H1 (cell line): Measurements from ENCODE around the gene MYO5B. TPM values are rescaled to one million over a fixed set of nuclear protein-coding genes. Genes with fewer than 3 reads are reported as not detected.
A peak's percentile ranks its signal among the peaks of the same experiment; 100 is the strongest.

ENCODE experiments used
- CTCF ChIA-PET: fragments of 300-600 bp; sonication (Branson Sonifier 250); formaldehyde crosslinking; loops from one replicate; lab custom pipeline; 2021; ENCODE audit not compliant: partially characterized antibody; lab: Charles Lee
- POLR2A ChIA-PET: fragments of 300-600 bp; sonication (Branson Sonifier 250); formaldehyde crosslinking; loops from one replicate; lab custom pipeline; 2021; ENCODE audit warnings: inconsistent platforms; ENCODE audit not compliant: partially characterized antibody; lab: Charles Lee
- DNase-seq, 2 experiments: peaks; one replicate each; pipeline versions ENCODE4 v3.0.0 to v3.0.0-alpha.2; 2010 to 2022; ENCODE audit warnings: low spot score in 2 of 2, low read depth in 1 of 2, mixed read lengths in 1 of 2
- FAIRE-seq: peaks from 2 replicates; lab custom pipeline; 2011; peaks lifted over from hg19 to GRCh38; lab: Jason Lieb, UNC
- H2AFZ ChIP-seq: 2 replicates; pipeline ENCODE4 v1.8.1; 2012; ENCODE audit warnings: low read length, inconsistent platforms
- H2AK5ac ChIP-seq: 2 replicates; pipeline ENCODE4 v1.6.1; 2013; ENCODE audit warnings: low read depth, low read length
- H2BK120ac ChIP-seq: replicated peaks from 2 replicates; pipeline ENCODE3; 2013; ENCODE audit warnings: low read depth, low read length, inconsistent platforms
- H2BK12ac ChIP-seq: 2 replicates; pipeline ENCODE4 v1.6.1; 2013; ENCODE audit warnings: low read depth, low read length
- H2BK15ac ChIP-seq: 2 replicates; pipeline ENCODE4 v1.6.1; 2013; ENCODE audit warnings: low read length
- H2BK20ac ChIP-seq: 2 replicates; pipeline ENCODE4 v1.6.1; 2013; ENCODE audit warnings: low read length
- H2BK5ac ChIP-seq: 2 replicates; pipeline ENCODE4 v1.6.1; 2013; ENCODE audit warnings: low read depth, low read length
- H3K14ac ChIP-seq: 2 replicates; pipeline ENCODE4 v1.6.1; 2013; ENCODE audit warnings: inconsistent platforms; ENCODE audit not compliant: insufficient read length
- H3K18ac ChIP-seq: 2 replicates; pipeline ENCODE4 v1.6.1; 2013; ENCODE audit warnings: low read length; ENCODE audit errors: extremely low read depth
- H3K23ac ChIP-seq: 2 replicates; pipeline ENCODE4 v1.6.1; 2013; ENCODE audit warnings: inconsistent platforms; ENCODE audit not compliant: insufficient read length
- H3K23me2 ChIP-seq: 2 replicates; pipeline ENCODE4 v1.6.1; 2013; ENCODE audit warnings: low read depth, low read length
- H3K27ac ChIP-seq: 2 replicates; pipeline ENCODE4 v1.6.1; 2011; ENCODE audit warnings: low read depth, low read length, inconsistent platforms
- H3K27me3 ChIP-seq, 4 experiments: replicated peaks in 1 of 4; 1 replicate in 1 of 4; 2 replicates in 3 of 4; pipeline versions ENCODE4 v1.6.1 to v1.8.1; 2011 to 2013; ENCODE audit warnings: low read length in 3 of 4, mild to moderate bottlenecking in 3 of 4, inconsistent platforms in 2 of 4, mixed read lengths in 2 of 4, moderate library complexity in 1 of 4; ENCODE audit not compliant: control insufficient read depth in 3 of 4, insufficient read depth in 3 of 4; ENCODE audit errors: extremely low read depth in 1 of 4
- H3K36me3 ChIP-seq, 4 experiments: 2 replicates each; pipeline versions ENCODE4 v1.6.1 to v1.8.1; 2011 to 2013; ENCODE audit warnings: mild to moderate bottlenecking in 4 of 4, low read length in 3 of 4, moderate library complexity in 2 of 4, control low read depth in 1 of 4, inconsistent platforms in 1 of 4; ENCODE audit not compliant: insufficient read depth in 4 of 4, control insufficient read depth in 2 of 4
- H3K4ac ChIP-seq: replicated peaks from 2 replicates; pipeline ENCODE3; 2013; ENCODE audit warnings: low read length, low read depth, mixed read lengths, inconsistent platforms; ENCODE audit not compliant: insufficient read length
- H3K4me1 ChIP-seq, 4 experiments: replicated peaks in 1 of 4; 1 replicate in 1 of 4; 2 replicates in 3 of 4; pipeline versions ENCODE4 v1.6.1 to v1.8.1; 2011 to 2013; ENCODE audit warnings: low read length in 3 of 4, inconsistent platforms in 2 of 4, mixed read lengths in 1 of 4; ENCODE audit not compliant: insufficient read depth in 4 of 4, control insufficient read depth in 3 of 4
- H3K4me2 ChIP-seq, 2 experiments: 2 replicates each; pipeline versions ENCODE4 v1.6.1 to v1.8.1; 2011 to 2013; ENCODE audit warnings: low read depth in 2 of 2, low read length in 2 of 2, control low read depth in 1 of 2, inconsistent platforms in 1 of 2, mild to moderate bottlenecking in 1 of 2; ENCODE audit not compliant: insufficient read depth in 1 of 2
- H3K4me3 ChIP-seq, 4 experiments: fragments of 200-600, 300-600 bp in 1 of 4; sonication (generic), shearing (Covaris generic), sonication (Bioruptor Twin) in 1 of 4; 2 replicates each; pipeline versions ENCODE4 v1.5.1 to v1.8.1; 2011 to 2016; ENCODE audit warnings: low read length in 4 of 4, low read depth in 3 of 4, control low read depth in 2 of 4, inconsistent platforms in 2 of 4, mild to moderate bottlenecking in 2 of 4, mixed read lengths in 1 of 4, moderate library complexity in 1 of 4; ENCODE audit not compliant: insufficient read depth in 2 of 4; ENCODE audit errors: extremely low read depth in 1 of 4
- H3K56ac ChIP-seq: replicated peaks from 2 replicates; pipeline ENCODE3; 2013; ENCODE audit warnings: low read depth, mild to moderate bottlenecking, mixed read lengths, low read length, inconsistent platforms; ENCODE audit not compliant: insufficient read length
- H3K79me1 ChIP-seq: 2 replicates; pipeline ENCODE4 v1.6.1; 2013; ENCODE audit warnings: low read depth, low read length, control low read depth
- H3K79me2 ChIP-seq, 2 experiments: 2 replicates each; pipeline versions ENCODE4 v1.6.1 to v1.8.1; 2012 to 2013; ENCODE audit warnings: low read length in 2 of 2, mild to moderate bottlenecking in 2 of 2, inconsistent platforms in 1 of 2; ENCODE audit not compliant: insufficient read depth in 2 of 2, control insufficient read depth in 1 of 2
- H3K9ac ChIP-seq, 4 experiments: replicated peaks in 1 of 4; 1 replicate in 1 of 4; 2 replicates in 3 of 4; pipeline versions ENCODE4 v1.6.1 to v1.8.1; 2011 to 2013; ENCODE audit warnings: low read depth in 3 of 4, low read length in 3 of 4, control low read depth in 2 of 4, mild to moderate bottlenecking in 2 of 4, moderate library complexity in 2 of 4, inconsistent platforms in 1 of 4; ENCODE audit errors: extremely low read depth in 1 of 4
- H3K9me3 ChIP-seq, 2 experiments: 2 replicates each; pipeline versions ENCODE4 v1.6.1 to v1.8.1; 2012 to 2013; ENCODE audit warnings: mild to moderate bottlenecking in 2 of 2, moderate library complexity in 2 of 2, control low read depth in 1 of 2, inconsistent platforms in 1 of 2, low read depth in 1 of 2, low read length in 1 of 2, mixed read lengths in 1 of 2; ENCODE audit not compliant: insufficient read depth in 2 of 2
- H4K20me1 ChIP-seq, 2 experiments: replicated peaks in 1 of 2; 2 replicates each; pipeline versions ENCODE3 to v1.8.1; 2011 to 2013; ENCODE audit warnings: inconsistent platforms in 2 of 2, low read length in 2 of 2, mild to moderate bottlenecking in 1 of 2; ENCODE audit not compliant: insufficient read depth in 2 of 2, control insufficient read depth in 1 of 2
- H4K5ac ChIP-seq: 2 replicates; pipeline ENCODE4 v1.6.1; 2013; ENCODE audit warnings: low read length, low read depth, mixed read lengths, inconsistent platforms; ENCODE audit not compliant: insufficient read length
- H4K8ac ChIP-seq: 2 replicates; pipeline ENCODE4 v1.8.0; 2013; ENCODE audit warnings: mild to moderate bottlenecking, moderate library complexity, low read length, inconsistent platforms; ENCODE audit not compliant: insufficient read depth; ENCODE audit errors: extremely low read depth
- H4K91ac ChIP-seq: replicated peaks from 2 replicates; pipeline ENCODE3; 2013; ENCODE audit warnings: low read length, mixed read lengths, inconsistent platforms; ENCODE audit not compliant: insufficient read length
- ASH2L ChIP-seq: fragments of 200-600, 300-600 bp; sonication (generic); IDR thresholded peaks from one replicate; pipeline ENCODE4 v1.7.1; 2017; ENCODE audit warnings: low read length
- CHD1 ChIP-seq: IDR thresholded peaks from 2 replicates; pipeline ENCODE4 v1.6.1; 2012; ENCODE audit warnings: low read depth, low read length, improper control_type of control experiment
- CREB1 ChIP-seq: IDR thresholded peaks from 2 replicates; pipeline ENCODE4 v1.6.1; 2012; ENCODE audit warnings: inconsistent platforms
- FOSL1 ChIP-seq: IDR thresholded peaks from 2 replicates; pipeline ENCODE4 v1.6.1; 2011; ENCODE audit warnings: mild to moderate bottlenecking, low read depth, low read length, moderate library complexity; ENCODE audit not compliant: insufficient read depth
- GABPA ChIP-seq: IDR thresholded peaks from 2 replicates; pipeline ENCODE4 v1.6.1; 2011; ENCODE audit warnings: mild to moderate bottlenecking, low read length, moderate library complexity, borderline replicate concordance; ENCODE audit not compliant: insufficient read depth
- KDM4A ChIP-seq: IDR thresholded peaks from one replicate; pipeline ENCODE4 v1.7.1; 2012; ENCODE audit warnings: low read depth, mild to moderate bottlenecking, moderate library complexity, low read length, inconsistent platforms; ENCODE audit not compliant: severe bottlenecking
- POLR2AphosphoS5 ChIP-seq: IDR thresholded peaks from 2 replicates; pipeline ENCODE4 v1.6.1; 2011; ENCODE audit warnings: low read depth, low read length
- YY1 ChIP-seq: IDR thresholded peaks from 2 replicates; pipeline ENCODE4 v1.6.1; 2011; ENCODE audit warnings: low read depth, mild to moderate bottlenecking, low read length
- WGBS, 2 experiments: shearing (Covaris generic) in 1 of 2; methylation state at CpG; one replicate each; pipeline versions ENCODE4 v1.1.6 to v1.1.7; 2013 to 2015; ENCODE audit warnings: low lambda C conversion rate in 2 of 2, mixed read lengths in 2 of 2, inconsistent platforms in 1 of 2, low coverage in 1 of 2, missing lambda C conversion rate in 1 of 2; ENCODE audit not compliant: insufficient replicate concordance in 2 of 2, insufficient coverage in 1 of 2, insufficient read length in 1 of 2; ENCODE audit errors: extremely low coverage in 1 of 2, missing lambda C conversion rate in 1 of 2; 5-methylcytosine and 5-hydroxymethylcytosine counted together
- polyA plus RNA-seq, 7 experiments: library from polyadenylated mRNA; depleted of rRNA in 3 of 7; stranded (reverse) in 5 of 7; unstranded in 2 of 7; fragments of >200 nt in 5 of 7; fragments of 200-250 nt in 2 of 7; gene quantifications; 1 replicate in 5 of 7; 2 replicates in 1 of 7; 4 replicates in 1 of 7; pipeline versions ENCODE4 v1.2.1 to v1.2.3, GENCODE V29; 2011 to 2013; ENCODE audit warnings: missing spikeins in 2 of 7, mixed read lengths in 2 of 7
- total RNA-seq: library from RNA; stranded (reverse); fragmentation: NEBNext Ultra II Directional; extraction: Animal tissue kit (Norgen Biotek cat#: 25700); gene quantifications from 2 replicates; pipeline ENCODE4 v1.2.1, GENCODE V29; 2021
- TF ChIP-seq, protein P1 (sequence below), 3 experiments: IDR thresholded peaks; 1 replicate in 2 of 3; 2 replicates in 1 of 3; pipeline versions ENCODE4 v1.5.1 to v1.6.1; 2011; ENCODE audit warnings: low read length in 3 of 3, mild to moderate bottlenecking in 3 of 3, inconsistent platforms in 2 of 3, low read depth in 1 of 3, moderate library complexity in 1 of 3; ENCODE audit not compliant: insufficient read depth in 1 of 3; ENCODE audit errors: control extremely low read depth in 1 of 3

Gene MYO5B
- total and polyA plus RNA-seq, 2 of the 8 experiments (the other 6 are each of a cell fraction or from before 2014, with no cell fraction given) = 6.4 to 7.7 TPM

DNA sequence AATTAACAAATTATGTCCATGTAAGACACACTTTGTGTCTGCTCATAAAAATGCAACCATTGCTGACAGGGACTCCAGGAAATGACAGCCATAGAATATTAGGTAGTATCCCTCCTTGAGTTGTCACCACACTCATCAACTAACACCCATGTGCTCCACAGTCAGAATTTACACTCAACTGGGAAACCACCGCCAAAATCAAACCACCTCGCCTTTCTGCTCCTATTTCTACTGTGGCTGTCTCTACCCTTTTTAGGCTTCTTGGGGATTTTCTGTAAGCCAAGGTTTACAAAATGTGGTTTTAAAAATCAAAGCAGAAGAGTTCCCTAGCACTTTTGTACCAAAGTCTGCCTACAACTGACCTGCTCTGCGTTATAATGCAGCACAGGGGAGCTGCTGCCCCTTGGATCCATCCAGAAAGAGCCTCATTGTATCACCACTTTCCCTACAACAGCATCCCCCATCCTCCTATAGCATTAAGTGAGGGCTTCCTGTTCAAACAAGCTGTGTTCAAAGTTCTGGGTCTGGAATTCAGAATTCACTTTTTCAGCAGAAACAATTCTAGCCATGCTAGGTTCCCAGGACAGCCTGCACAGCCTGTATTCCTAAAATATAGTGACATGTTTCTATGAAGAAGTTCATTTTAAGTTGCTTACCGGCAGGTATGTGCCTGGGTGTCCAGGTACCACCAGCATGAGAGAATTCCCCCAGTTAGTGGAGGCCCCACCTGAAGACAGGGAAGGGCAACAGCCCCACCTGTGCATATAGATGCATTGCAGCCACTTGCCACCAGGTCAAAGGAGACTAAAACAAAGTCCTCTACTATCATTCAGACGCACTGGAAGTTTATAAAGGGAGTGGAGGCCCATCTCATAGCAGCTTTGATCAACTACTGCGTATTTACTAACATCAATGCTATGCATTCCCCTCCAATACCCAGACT is 104.3 kb downstream of the MYO5B start:
- no peaks in the 10 kb centered on the region for H4K20me1 ChIP-seq
- no peak overlapping the region for H3K27ac ChIP-seq
- no peak overlapping the region for H3K9ac ChIP-seq
- peak overlapping the region in 1 of 2 experiments; percentile 66; a peak in 1 of 4 replicates for H3K4me2 ChIP-seq
- H4K5ac ChIP-seq = no peak overlapping the region
- H2AFZ ChIP-seq = no peak overlapping the region
- H3K56ac ChIP-seq = no peak overlapping the region
- POLR2A ChIA-PET = no interaction called here
- no peaks in the 10 kb centered on the region for H3K27me3 ChIP-seq
- no peak overlapping the region for H2BK15ac ChIP-seq
- H3K4me1 ChIP-seq = peaks cover 5 to 16% (median 12%) of the 10 kb centered on the region in 4 experiments; a peak in 4 of 7 replicates
- H4K8ac ChIP-seq = no peak overlapping the region
- H2AK5ac ChIP-seq = no peak overlapping the region
- H2BK5ac ChIP-seq = no peak overlapping the region
- no peak overlapping the region for H3K23ac ChIP-seq
- no peaks in the 10 kb centered on the region for H3K79me2 ChIP-seq
- H3K36me3 ChIP-seq = no peaks in the 10 kb centered on the region
- H3K18ac ChIP-seq = no peak overlapping the region; the same call in 1 of the 2 replicates
- no peak overlapping the region for H3K14ac ChIP-seq
- WGBS, 2 experiments = 84% methylated on average over 6 of the region's 6 CpGs; no CpG with 5 or more reads in 1 of the 2 experiments
- FAIRE-seq (no peak), DNase-seq (no peak)
- 0 out of 2 replicates have a peak, but pooled peaks cover 2% of the 10 kb centered on the region for H3K23me2 ChIP-seq
- no peak overlapping the region for H3K4ac ChIP-seq
- H2BK12ac ChIP-seq = no peak overlapping the region
- CTCF ChIA-PET = interaction anchor here (0.6 to 1.2 kb wide), 4 partner anchors 15 to 111 kb away, joined by 3 read pairs; no protein-coding TSS in a partner anchor
- H2BK120ac ChIP-seq = no peak overlapping the region
- H3K4me3 ChIP-seq = no peak overlapping the region
- no peaks in the 10 kb centered on the region for H3K79me1 ChIP-seq
- no peaks in the 10 kb centered on the region for H3K9me3 ChIP-seq
- peak overlapping the region; percentile 37 for H4K91ac ChIP-seq
- H2BK20ac ChIP-seq = peak overlapping the region; percentile 64; the same call in 1 of the 2 replicates
- TF ChIP-seq CHD1 = no peak
- no peak for TF ChIP-seq POLR2AphosphoS5
- no peak for TF ChIP-seq KDM4A
- no peak for TF ChIP-seq FOSL1
- TF ChIP-seq, protein P1, sequence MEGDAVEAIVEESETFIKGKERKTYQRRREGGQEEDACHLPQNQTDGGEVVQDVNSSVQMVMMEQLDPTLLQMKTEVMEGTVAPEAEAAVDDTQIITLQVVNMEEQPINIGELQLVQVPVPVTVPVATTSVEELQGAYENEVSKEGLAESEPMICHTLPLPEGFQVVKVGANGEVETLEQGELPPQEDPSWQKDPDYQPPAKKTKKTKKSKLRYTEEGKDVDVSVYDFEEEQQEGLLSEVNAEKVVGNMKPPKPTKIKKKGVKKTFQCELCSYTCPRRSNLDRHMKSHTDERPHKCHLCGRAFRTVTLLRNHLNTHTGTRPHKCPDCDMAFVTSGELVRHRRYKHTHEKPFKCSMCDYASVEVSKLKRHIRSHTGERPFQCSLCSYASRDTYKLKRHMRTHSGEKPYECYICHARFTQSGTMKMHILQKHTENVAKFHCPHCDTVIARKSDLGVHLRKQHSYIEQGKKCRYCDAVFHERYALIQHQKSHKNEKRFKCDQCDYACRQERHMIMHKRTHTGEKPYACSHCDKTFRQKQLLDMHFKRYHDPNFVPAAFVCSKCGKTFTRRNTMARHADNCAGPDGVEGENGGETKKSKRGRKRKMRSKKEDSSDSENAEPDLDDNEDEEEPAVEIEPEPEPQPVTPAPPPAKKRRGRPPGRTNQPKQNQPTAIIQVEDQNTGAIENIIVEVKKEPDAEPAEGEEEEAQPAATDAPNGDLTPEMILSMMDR (IDR thresholded peaks at IDR 0.05; ENCODE audit: control extremely low read depth in 1 of 3, insufficient read depth in 1 of 3, low read depth in 1 of 3, low read length in 3 of 3) = no peak
- no peak for TF ChIP-seq YY1
- no peak for TF ChIP-seq GABPA
- no peak for TF ChIP-seq CREB1
- TF ChIP-seq ASH2L = no peak
